Tibial artery (tissue), 4 donors: ENCODE measurements around the gene PRKAG2.

Experiments used
- DNase-seq, 2 donors: peaks; one replicate each; pipeline ENCODE4 v3.0.0-alpha.2; 2019
- H3K27ac ChIP-seq, 2 donors: fragments of 200-600 bp; sonication (generic) in 1 of 2; 1 replicate in 1 of 2; 2 replicates in 1 of 2; pipeline ENCODE4 v1.5.1; 2018 to 2019; ENCODE audit warnings: mild to moderate bottlenecking in 1 of 2
- H3K27me3 ChIP-seq, 2 donors: fragments of 200-600 bp; sonication (generic) in 1 of 2; one replicate each; pipeline versions ENCODE4 v1.5.1 to v1.6.0; 2016 to 2019
- H3K36me3 ChIP-seq, 3 donors: fragments of 200-600 bp; sonication (generic) in 2 of 3; one replicate each; pipeline ENCODE4 v1.5.1; 2016 to 2019; ENCODE audit warnings: mild to moderate bottlenecking in 2 of 3
- H3K4me1 ChIP-seq, 4 donors: fragments of 200-600 bp; sonication (generic) in 2 of 4; 1 replicate in 3 of 4; 2 replicates in 1 of 4; pipeline ENCODE4 v1.5.1; 2016 to 2019
- H3K4me3 ChIP-seq, 2 donors: fragments of 200-600 bp; sonication (generic) in 1 of 2; 1 replicate in 1 of 2; 2 replicates in 1 of 2; pipeline ENCODE4 v1.5.1; 2018 to 2019; ENCODE audit warnings: mild to moderate bottlenecking in 2 of 2
- H3K9me3 ChIP-seq, 3 donors: fragments of 200-600 bp; sonication (generic) in 1 of 3; one replicate each; pipeline ENCODE4 v1.5.1; 2016 to 2019
- intact Hi-C: fragments of 100-400 bp; cut with DNase I; formaldehyde crosslinking; loops from one replicate; pipeline ENCODE4 v1.15.0; 2023; ENCODE audit warnings: low total_unique reads
- TF ChIP-seq, protein P1 (sequence below), 2 experiments: fragments of 200-600 bp in 1 of 2; fragments of 450-650 bp in 1 of 2; IDR thresholded peaks; one replicate each; pipeline ENCODE4 v1.5.1; 2017 to 2019; ENCODE audit warnings: antibody characterized with exemption in 2 of 2, mild to moderate bottlenecking in 1 of 2, moderate library complexity in 1 of 2

The PRKAG2 gene

DNA sequence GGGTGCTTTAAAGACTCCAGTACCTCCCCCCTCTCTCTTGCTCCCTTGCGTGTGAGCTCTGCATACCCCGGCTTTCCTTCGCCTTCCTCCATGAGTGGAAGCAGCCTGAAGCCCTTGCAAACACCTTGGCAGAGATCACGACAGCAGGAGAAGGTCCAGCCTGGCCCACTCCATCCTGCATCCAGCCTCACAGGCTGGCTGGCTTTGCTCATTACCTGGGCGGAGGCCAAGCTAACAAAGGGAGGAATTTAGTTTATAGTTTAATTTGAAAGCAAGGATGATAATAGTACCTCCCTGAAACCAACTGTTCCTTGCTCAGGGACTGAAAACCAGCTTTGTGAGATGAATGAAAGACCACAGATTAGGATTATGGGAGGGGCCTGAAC is 99.4 kb downstream of the PRKAG2 start:
- Histone ChIP-seq H3K9me3 (no peaks in the 10 kb centered on the region), H3K4me3 (no peak overlapping the region), H3K27ac (no peak overlapping the region), H3K27me3 (no peaks in the 10 kb centered on the region), H3K36me3 (peaks cover 0 to 15% (median 6%) of the 10 kb centered on the region in 3 donors), H3K4me1 (peaks cover 0 to 1% (median under 1%) of the 10 kb centered on the region in 4 donors)
- TF ChIP-seq, protein P1, sequence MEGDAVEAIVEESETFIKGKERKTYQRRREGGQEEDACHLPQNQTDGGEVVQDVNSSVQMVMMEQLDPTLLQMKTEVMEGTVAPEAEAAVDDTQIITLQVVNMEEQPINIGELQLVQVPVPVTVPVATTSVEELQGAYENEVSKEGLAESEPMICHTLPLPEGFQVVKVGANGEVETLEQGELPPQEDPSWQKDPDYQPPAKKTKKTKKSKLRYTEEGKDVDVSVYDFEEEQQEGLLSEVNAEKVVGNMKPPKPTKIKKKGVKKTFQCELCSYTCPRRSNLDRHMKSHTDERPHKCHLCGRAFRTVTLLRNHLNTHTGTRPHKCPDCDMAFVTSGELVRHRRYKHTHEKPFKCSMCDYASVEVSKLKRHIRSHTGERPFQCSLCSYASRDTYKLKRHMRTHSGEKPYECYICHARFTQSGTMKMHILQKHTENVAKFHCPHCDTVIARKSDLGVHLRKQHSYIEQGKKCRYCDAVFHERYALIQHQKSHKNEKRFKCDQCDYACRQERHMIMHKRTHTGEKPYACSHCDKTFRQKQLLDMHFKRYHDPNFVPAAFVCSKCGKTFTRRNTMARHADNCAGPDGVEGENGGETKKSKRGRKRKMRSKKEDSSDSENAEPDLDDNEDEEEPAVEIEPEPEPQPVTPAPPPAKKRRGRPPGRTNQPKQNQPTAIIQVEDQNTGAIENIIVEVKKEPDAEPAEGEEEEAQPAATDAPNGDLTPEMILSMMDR (IDR thresholded peaks at IDR 0.05), result no peak
- intact Hi-C loops, result no loop called here
- no peak for DNase-seq

DNA sequence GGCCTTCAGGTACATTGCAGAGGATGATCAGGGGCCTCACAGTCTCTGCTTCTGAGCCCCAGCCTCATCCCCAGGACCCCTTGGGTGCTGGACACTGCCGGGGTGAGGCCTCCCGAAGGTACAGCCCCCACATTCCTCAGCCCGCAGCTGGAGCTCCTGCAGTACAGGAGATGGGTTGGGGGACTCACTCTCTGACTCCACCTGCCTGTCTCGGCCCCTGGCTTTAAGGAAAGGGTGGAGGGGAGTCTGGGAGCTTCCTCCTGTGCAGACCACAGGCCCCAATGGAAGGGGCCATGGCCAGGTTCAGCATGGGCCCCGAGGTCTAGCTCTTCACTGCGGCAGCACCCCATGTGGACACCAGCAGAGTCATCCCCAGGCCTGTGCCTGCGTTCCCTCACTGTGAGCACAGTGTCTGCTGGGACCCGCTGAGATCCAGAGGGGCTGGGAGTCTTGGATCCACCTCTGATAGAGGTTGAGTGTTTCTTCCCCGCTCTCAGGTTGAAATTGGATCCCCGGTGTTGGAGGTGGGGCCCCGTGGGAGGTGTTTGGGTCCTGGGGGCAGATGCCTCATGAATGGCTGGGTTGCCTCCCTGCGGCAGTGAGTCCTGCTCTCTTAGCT is 99.9 kb downstream of the PRKAG2 start:
- Histone ChIP-seq H3K4me1 (no peaks in the 10 kb centered on the region), H3K4me3 (no peak overlapping the region), H3K9me3 (no peaks in the 10 kb centered on the region), H3K27me3 (no peaks in the 10 kb centered on the region), H3K36me3 (peaks cover 0 to 15% (median 6%) of the 10 kb centered on the region in 3 donors), H3K27ac (no peak overlapping the region)
- intact Hi-C loops, result no loop called here
- DNase-seq, result no peak
- TF ChIP-seq, protein P1 (IDR thresholded peaks at IDR 0.05), result no peak

DNA sequence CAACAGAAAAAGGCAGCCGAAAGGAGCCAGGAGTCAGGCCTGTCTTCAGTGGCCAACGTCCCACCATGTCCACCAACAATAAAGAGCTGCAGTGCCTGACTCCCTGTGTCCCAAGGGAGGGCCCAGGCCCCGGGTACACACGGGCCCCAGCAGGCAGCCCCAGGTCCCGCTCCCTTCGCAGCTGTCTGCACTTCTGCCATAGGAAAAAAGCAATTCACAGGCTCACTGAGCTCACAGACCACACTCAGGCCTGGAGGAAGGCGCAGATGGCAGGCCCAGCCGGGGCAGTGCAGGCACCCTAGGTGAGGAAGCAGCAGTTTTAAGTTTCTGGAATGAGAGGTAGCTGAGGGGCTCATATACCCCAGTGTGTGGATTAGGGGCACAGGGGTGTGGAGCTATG is 100.5 kb downstream of the PRKAG2 start:
- H3K27ac ChIP-seq, result no peak overlapping the region
- no peak overlapping the region for H3K4me3 ChIP-seq
- DNase-seq, result no peak
- intact Hi-C loops, result no loop called here
- peaks cover 0 to 15% (median 6%) of the 10 kb centered on the region in 3 donors for H3K36me3 ChIP-seq
- no peaks in the 10 kb centered on the region for H3K27me3 ChIP-seq
- TF ChIP-seq, protein P1 (IDR thresholded peaks at IDR 0.05), result no peak
- no peaks in the 10 kb centered on the region for H3K4me1 ChIP-seq
- no peaks in the 10 kb centered on the region for H3K9me3 ChIP-seq

DNA sequence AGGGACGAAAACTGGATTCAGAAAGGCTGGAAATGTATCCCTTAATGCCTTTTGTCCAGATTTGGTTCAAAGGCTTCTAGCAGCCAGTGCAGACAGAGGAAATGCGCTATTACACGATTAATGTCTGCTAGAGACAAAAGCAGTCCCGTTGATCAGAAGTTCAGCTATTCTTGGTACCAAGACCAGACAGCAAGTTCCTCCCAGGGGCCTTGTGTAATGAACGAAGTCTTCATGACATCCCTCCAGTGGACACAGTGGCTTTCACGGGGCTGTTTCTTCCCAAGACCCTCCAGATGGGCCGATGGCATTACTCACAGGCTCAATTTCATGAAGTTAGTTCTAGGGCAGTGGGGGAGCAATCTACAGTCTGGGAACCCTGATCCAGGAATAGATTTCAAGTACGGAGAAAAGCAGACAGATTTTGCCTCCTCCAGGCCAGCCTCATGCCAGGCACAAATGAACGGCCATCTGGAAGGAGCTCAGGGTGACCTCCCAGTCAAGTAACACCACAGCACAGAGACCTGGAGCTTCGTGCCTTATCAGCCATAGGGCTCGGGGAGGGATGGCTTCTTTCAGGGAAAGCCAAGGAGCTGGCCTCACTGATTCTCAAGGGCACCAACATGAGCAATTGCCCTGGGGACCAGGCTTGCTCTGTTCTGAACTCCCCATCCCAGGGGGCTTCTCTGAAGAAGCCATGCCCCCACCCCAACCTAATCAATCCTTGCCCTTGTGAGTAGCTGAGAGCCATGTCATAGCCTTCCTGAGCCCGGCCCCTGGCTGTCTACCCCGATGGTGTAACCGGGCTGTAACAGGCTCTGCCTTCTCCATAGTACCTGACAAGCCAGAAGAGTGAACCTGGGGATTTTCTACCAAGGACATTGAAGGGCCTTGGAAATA is 101.1 kb downstream of the PRKAG2 start:
- Histone ChIP-seq H3K9me3 (no peaks in the 10 kb centered on the region), H3K36me3 (peaks cover 0 to 10% (median 3%) of the 10 kb centered on the region in 3 donors), H3K4me3 (no peak overlapping the region), H3K27me3 (no peaks in the 10 kb centered on the region), H3K4me1 (no peaks in the 10 kb centered on the region), H3K27ac (no peak overlapping the region)
- no peak for DNase-seq
- intact Hi-C loops, result no loop called here
- TF ChIP-seq, protein P1 (IDR thresholded peaks at IDR 0.05), result no peak

DNA sequence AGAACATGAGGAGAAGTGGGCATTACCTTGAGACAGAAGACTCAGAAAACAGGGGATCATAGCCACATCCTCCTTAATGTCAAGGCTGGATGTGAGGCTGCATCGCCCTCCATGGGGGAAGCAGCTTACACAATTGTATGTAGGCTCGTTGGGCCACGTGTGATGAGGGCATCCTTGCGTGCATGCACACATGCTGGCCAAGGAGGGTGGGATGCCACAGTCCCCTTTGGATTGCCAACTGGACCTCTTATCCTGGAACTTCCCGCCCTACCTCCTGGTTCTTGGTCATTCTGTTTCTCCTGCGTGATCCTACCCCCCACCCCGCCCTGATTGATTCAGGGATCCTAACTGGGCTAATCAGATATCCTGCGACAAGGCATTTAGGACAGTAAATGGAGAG is 102.0 kb downstream of the PRKAG2 start:
- Histone ChIP-seq H3K27me3 (no peaks in the 10 kb centered on the region), H3K27ac (no peak overlapping the region), H3K4me1 (no peaks in the 10 kb centered on the region), H3K36me3 (peaks cover 0 to 2% (median 0%) of the 10 kb centered on the region in 3 donors), H3K4me3 (no peak overlapping the region), H3K9me3 (no peaks in the 10 kb centered on the region)
- no peak for DNase-seq
- TF ChIP-seq, protein P1 (IDR thresholded peaks at IDR 0.05), result no peak
- intact Hi-C loops, result no loop called here
